LoVo (cell line): ENCODE results near the gene HMCN2.
"Not testable (repeated sequence)": the region's sequence is repeated elsewhere in the genome, so short reads cannot be mapped to it uniquely, and the experiment has no call there.

ENCODE experiments used
- DNase-seq: peaks from one replicate; pipeline ENCODE4 v3.0.0-alpha.2; 2016; ENCODE audit warnings: low spot score

Gene HMCN2

GRCh38 chr9:130240410-130241197, 25.0 kb upstream of the HMCN2 start:
- DNase-seq: peak; percentile 44

GRCh38 chr9:130241198-130241535, 24.4 kb upstream of the HMCN2 start:
- DNase-seq: no peak

- DNase-seq: no peak
Observed at GRCh38 chr9:130242270-130243014, 23.1 kb upstream of the HMCN2 start.

- peak; percentile 70 for DNase-seq
Observed at GRCh38 chr9:130243015-130243881, 22.3 kb upstream of the HMCN2 start.

GRCh38 chr9:130243882-130244170, 21.7 kb upstream of the HMCN2 start:
- no peak for DNase-seq

- DNase-seq: no peak
Observed at GRCh38 chr9:130244548-130245165, 20.9 kb upstream of the HMCN2 start.

GRCh38 chr9:130245474-130245873, 20.1 kb upstream of the HMCN2 start:
- no peak for DNase-seq

- DNase-seq: no peak
Observed at GRCh38 chr9:130246126-130246525, 19.4 kb upstream of the HMCN2 start.

GRCh38 chr9:130254747-130255630, 10.6 kb upstream of the HMCN2 start:
- DNase-seq: no peak

- no peak for DNase-seq
Observed at GRCh38 chr9:130255631-130256134, 9.9 kb upstream of the HMCN2 start.

GRCh38 chr9:130256644-130257043, 8.9 kb upstream of the HMCN2 start:
- no peak for DNase-seq

GRCh38 chr9:130258137-130258536, 7.4 kb upstream of the HMCN2 start:
- not testable (repeated sequence) for DNase-seq

- DNase-seq: no peak
Observed at GRCh38 chr9:130259044-130259443, 6.5 kb upstream of the HMCN2 start.

GRCh38 chr9:130260816-130261765, 4.5 kb upstream of the HMCN2 start:
- DNase-seq: no peak

GRCh38 chr9:130262061-130262745, 3.4 kb upstream of the HMCN2 start:
- no peak for DNase-seq

GRCh38 chr9:130262771-130263170, 2.8 kb upstream of the HMCN2 start:
- no peak for DNase-seq

- no peak for DNase-seq
Observed at GRCh38 chr9:130263601-130264413, 1.8 kb upstream of the HMCN2 start.
